Ovary (tissue), 9 donors: ENCODE data around the gene PI4KA. TPM values are rescaled to one million over a fixed set of nuclear protein-coding genes. Genes with fewer than 3 reads are reported as not detected.
"Not testable (repeated sequence)": the region's sequence is repeated elsewhere in the genome, so short reads cannot be mapped to it uniquely, and the experiment has no call there.

ENCODE experiments used
- DNase-seq, 5 donors: peaks; one replicate each; pipeline ENCODE4 v3.0.0-alpha.2; 2019 to 2020
- H3K27ac ChIP-seq, 2 donors: fragments of 200-600 bp; one replicate each; pipeline versions ENCODE4 v1.5.1 to v1.8.0; 2019 to 2022
- H3K27me3 ChIP-seq: fragments of 200-600 bp; one replicate; pipeline ENCODE4 v1.8.0; 2022
- H3K36me3 ChIP-seq: fragments of 200-600 bp; sonication (generic); one replicate; pipeline ENCODE4 v1.5.1; 2019
- H3K4me1 ChIP-seq: one replicate; pipeline ENCODE4 v1.8.1; 2013; ENCODE audit warnings: mild to moderate bottlenecking, moderate library complexity; ENCODE audit not compliant: insufficient read depth
- H3K4me3 ChIP-seq: fragments of 200-600 bp; sonication (generic); one replicate; pipeline ENCODE4 v1.5.1; 2017
- H3K9me3 ChIP-seq, 2 donors: fragments of 200-600 bp in 1 of 2; sonication (generic) in 1 of 2; one replicate each; pipeline versions ENCODE4 v1.5.1 to v1.8.1; 2013 to 2019; ENCODE audit warnings: mild to moderate bottlenecking in 1 of 2, moderate library complexity in 1 of 2
- EP300 ChIP-seq: sonication (generic); formaldehyde crosslinking; IDR thresholded peaks from one replicate; pipeline ENCODE4 v1.6.1; 2017; ENCODE audit warnings: antibody characterized with exemption
- POLR2A ChIP-seq: fragments of 450-650 bp; IDR thresholded peaks from one replicate; pipeline ENCODE4 v1.6.1; 2017; ENCODE audit warnings: antibody characterized with exemption, mild to moderate bottlenecking, moderate library complexity
- WGBS, 3 donors: extraction: QIAGEN DNeasy Blood & Tissue Kit in 1 of 3; methylation state at CpG; one replicate each; pipeline versions ENCODE4 v1.1.5 to v1.1.7; 2013 to 2017; 5-methylcytosine and 5-hydroxymethylcytosine counted together
- intact Hi-C, 4 donors: fragments of 100-400 bp; cut with DNase I; formaldehyde crosslinking; loops; one replicate each; pipeline versions ENCODE4 v1.11.0 to v1.15.1; 2022 to 2023
- polyA plus RNA-seq, 2 donors: library from polyadenylated mRNA; stranded (reverse); fragments of 200-250 nt in 1 of 2; fragments of 350-450 nt in 1 of 2; fragmentation: Illumina TruSeq in 1 of 2; extraction: RNeasy Lipid Tissue Mini Kit (QIAGEN cat#74804) in 1 of 2; gene quantifications; one replicate each; pipeline ENCODE4 v1.2.3, GENCODE V29; 2013 to 2014
- total RNA-seq, 7 donors: library from RNA; depleted of rRNA in 2 of 7; stranded (reverse); fragments of >200 nt in 2 of 7; fragmentation: NEBNext Ultra II Directional in 3 of 7; extraction: Animal tissue kit (Norgen Biotek cat#: 25700) in 3 of 7; gene quantifications; one replicate each; pipeline versions ENCODE4 v1.1.0 to v1.2.4, GENCODE V29; 2016 to 2023
- TF ChIP-seq, protein P1 (sequence below), 3 donors: fragments of 450-650 bp in 2 of 3; fragments of 200-600 bp in 1 of 3; IDR thresholded peaks; one replicate each; pipeline versions ENCODE4 v1.5.1 to v1.8.0; 2016 to 2022; ENCODE audit warnings: antibody characterized with exemption in 3 of 3, mild to moderate bottlenecking in 1 of 3
- donor health status: DM: no; HTN: no; CAD: no; lungs with moderate emphysema.
- donor health status: DM: no; HTN: no; CAD: no.
- donor health status: Bipolar disorder and iron deficiency.
- donor health status: DM: yes; HTN: yes; CAD: no.
- donor health status: DM: no; HTN: no; CAD: no.
- donor health status: DM: yes; HTN: yes; CAD: no.

The PI4KA gene
- total and polyA plus RNA-seq, 9 donors: 30.6 to 97.6 (median 62.7) TPM

DNA sequence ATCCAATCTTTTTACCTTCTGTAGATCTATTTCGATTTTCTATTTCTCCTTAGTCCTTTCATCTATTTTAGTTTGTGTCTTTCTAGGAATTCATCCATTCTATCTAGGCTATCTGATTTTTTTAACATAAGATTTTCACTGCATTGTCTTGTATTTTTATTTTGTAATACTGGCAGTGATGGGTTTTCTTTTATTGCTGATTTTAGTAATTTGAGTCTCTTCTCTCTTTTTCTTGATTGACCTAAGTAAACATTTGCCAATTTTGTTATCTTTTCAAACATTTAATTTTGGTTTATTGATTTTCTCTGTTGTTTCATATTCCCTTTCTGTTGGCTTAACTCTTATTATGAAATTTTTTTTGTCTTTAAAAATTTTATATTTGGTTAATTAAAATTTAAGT, 192.1 kb downstream of the PI4KA start:
- no peak for DNase-seq
- WGBS, 3 donors: 81 to 92% (median 86%) methylated on average over 1 of the region's 1 CpG
- intact Hi-C loops: no loop called here
- Histone ChIP-seq H3K4me1 (no peaks in the 10 kb centered on the region), H3K9me3 (no peaks in the 10 kb centered on the region), H3K4me3 (no peak overlapping the region), H3K27ac (no peak overlapping the region), H3K36me3 (no peaks in the 10 kb centered on the region), H3K27me3 (no peaks in the 10 kb centered on the region)
- TF ChIP-seq EP300: no peak
- TF ChIP-seq, protein P1, sequence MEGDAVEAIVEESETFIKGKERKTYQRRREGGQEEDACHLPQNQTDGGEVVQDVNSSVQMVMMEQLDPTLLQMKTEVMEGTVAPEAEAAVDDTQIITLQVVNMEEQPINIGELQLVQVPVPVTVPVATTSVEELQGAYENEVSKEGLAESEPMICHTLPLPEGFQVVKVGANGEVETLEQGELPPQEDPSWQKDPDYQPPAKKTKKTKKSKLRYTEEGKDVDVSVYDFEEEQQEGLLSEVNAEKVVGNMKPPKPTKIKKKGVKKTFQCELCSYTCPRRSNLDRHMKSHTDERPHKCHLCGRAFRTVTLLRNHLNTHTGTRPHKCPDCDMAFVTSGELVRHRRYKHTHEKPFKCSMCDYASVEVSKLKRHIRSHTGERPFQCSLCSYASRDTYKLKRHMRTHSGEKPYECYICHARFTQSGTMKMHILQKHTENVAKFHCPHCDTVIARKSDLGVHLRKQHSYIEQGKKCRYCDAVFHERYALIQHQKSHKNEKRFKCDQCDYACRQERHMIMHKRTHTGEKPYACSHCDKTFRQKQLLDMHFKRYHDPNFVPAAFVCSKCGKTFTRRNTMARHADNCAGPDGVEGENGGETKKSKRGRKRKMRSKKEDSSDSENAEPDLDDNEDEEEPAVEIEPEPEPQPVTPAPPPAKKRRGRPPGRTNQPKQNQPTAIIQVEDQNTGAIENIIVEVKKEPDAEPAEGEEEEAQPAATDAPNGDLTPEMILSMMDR (IDR thresholded peaks at IDR 0.05): no peak
- no peak for TF ChIP-seq POLR2A

DNA sequence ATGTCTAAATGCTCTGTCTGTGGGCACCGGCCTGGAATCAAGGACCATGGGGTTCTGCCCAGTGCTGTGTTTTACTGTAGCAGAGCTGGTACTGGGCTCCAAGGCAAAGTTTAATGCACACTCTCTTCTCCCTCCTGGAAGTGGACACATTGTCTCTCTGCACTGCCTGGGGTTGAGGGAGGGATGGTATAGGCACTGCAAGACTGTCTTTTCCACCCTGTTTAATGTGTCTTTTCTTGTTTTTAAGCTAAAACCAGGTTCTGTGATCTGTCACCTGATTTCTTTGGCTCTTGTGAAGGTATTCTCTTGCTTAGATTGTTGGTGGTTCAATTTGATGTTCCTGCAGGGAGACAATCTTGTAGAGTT, 194.0 kb downstream of the PI4KA start:
- no peak overlapping the region for H3K4me3 ChIP-seq
- no peaks in the 10 kb centered on the region for H3K27me3 ChIP-seq
- no peak for TF ChIP-seq POLR2A
- no peak for TF ChIP-seq EP300
- TF ChIP-seq, protein P1 (IDR thresholded peaks at IDR 0.05): no peak
- intact Hi-C loops: no loop called here
- H3K4me1 ChIP-seq: no peaks in the 10 kb centered on the region
- H3K36me3 ChIP-seq: no peaks in the 10 kb centered on the region
- 98 to 100% (median 100%) methylated on average over 1 of the region's 1 CpG for WGBS, 3 donors
- no peak for DNase-seq
- no peaks in the 10 kb centered on the region for H3K9me3 ChIP-seq
- no peak overlapping the region for H3K27ac ChIP-seq

DNA sequence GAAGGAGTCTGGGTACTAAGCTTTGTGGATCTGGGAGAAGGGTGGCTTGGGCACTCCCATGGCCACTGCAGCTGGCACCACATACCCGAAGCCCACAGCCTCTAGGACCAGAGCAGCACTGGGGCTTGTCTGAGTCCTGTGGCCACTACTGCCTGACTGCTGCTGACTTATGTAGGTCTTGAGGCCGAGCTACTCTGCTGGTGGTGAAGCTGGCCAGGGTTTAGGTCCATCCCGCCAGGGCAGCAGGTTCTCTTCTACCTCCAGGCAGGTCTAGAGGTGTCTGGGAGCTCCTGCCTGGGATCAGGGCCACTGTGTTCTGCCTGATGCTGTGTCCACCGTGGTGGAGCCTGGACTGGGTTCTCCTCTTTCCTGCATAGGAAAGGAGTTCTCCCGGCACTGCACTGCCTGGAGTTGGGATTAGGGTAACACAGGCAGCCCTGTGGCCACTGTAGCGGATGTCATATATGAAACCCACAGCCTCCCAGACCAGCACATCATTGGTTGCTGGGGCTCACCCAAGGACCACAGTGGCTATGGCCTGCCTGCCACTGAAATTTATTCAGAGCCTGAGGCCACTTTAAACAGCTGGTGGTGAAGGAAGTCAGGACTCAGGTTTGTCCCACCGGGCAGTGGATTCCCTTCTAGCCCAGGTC, 194.5 kb downstream of the PI4KA start:
- Histone ChIP-seq H3K27ac (no peak overlapping the region), H3K36me3 (no peaks in the 10 kb centered on the region), H3K27me3 (no peaks in the 10 kb centered on the region), H3K9me3 (no peaks in the 10 kb centered on the region), H3K4me3 (no peak overlapping the region), H3K4me1 (no peaks in the 10 kb centered on the region)
- WGBS, 3 donors: 86 to 89% (median 87%) methylated on average over 7 of the region's 7 CpGs
- TF ChIP-seq, protein P1 (IDR thresholded peaks at IDR 0.05): no peak
- TF ChIP-seq EP300: no peak
- no peak for TF ChIP-seq POLR2A
- DNase-seq: no peak
- intact Hi-C loops: no loop called here

DNA sequence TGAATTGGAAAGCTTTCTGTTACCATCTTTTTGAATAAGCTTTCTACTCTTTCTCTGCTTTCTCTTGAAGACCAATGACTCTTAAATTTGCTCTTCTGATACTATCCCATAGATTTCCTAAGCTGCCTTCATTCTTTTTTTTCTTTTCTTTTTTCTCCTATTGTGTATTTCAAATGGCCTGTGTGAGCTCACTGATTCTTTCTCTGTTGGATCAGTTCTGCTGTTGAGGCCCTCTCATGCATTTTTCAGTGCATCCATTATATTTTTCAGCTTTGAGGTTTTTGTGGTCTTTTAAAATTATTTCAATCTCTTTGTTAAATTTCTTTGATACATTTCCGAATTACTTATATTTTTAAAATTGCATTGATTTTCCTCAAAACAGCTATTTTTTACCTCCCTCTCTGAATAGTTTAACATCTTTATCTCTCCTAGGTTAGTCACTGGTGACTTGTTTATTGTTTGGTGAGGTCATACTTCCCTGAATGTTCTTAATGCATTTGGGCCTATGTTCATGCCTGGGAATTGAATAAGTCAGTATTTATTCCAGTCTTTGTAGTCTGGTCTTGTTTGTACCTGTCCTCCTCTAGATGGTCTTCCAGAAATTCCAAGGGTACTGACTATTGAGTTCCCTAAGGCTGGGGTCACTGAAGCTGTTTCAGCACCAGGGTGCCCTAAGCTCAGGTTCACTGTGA, 195.3 kb downstream of the PI4KA start:
- H3K9me3 ChIP-seq: no peaks in the 10 kb centered on the region
- no peak for DNase-seq
- H3K27ac ChIP-seq: no peak overlapping the region
- no peaks in the 10 kb centered on the region for H3K36me3 ChIP-seq
- no peaks in the 10 kb centered on the region for H3K4me1 ChIP-seq
- intact Hi-C loops: no loop called here
- WGBS, 3 donors: 93 to 95% (median 94%) methylated on average over 1 of the region's 1 CpG
- H3K27me3 ChIP-seq: no peaks in the 10 kb centered on the region
- TF ChIP-seq, protein P1 (IDR thresholded peaks at IDR 0.05): no peak
- TF ChIP-seq POLR2A: no peak
- TF ChIP-seq EP300: no peak
- H3K4me3 ChIP-seq: no peak overlapping the region

DNA sequence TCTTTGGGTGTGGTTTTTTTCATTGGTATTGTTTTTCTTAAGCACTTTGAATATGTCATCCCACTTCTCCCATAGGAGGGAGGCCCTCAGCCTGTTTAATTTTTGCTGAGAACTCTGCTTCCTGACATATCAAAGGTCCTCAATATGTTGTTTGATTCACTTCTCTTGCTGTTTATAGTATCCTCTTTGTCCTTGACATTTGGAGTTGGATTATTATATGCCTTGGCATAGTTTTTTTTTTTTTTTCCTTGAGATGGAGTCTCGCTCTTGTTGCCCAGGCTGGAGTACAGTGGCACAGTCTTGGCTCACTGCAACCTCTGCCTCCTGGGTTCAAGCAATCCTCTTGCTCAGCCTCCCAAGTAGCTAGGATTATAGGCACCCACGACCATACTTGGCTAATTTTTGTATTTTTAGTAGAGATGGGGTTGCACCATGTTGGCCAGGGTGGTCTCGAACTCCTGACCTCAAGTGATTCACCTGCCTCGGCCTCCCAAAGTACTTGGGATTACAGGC, 196.0 kb downstream of the PI4KA start:
- H3K27ac ChIP-seq, intact Hi-C loops, H3K9me3 ChIP-seq, H3K36me3 ChIP-seq, H3K4me1 ChIP-seq, H3K4me3 ChIP-seq, H3K27me3 ChIP-seq, DNase-seq: not testable (repeated sequence)
- WGBS, 3 donors: 72 to 74% (median 72%) methylated on average over 4 of the region's 4 CpGs
